SJSA1 (cell line): ENCODE results near the gene TADA2A. TPM values are rescaled to one million over a fixed set of nuclear protein-coding genes. Genes with fewer than 3 reads are reported as not detected.

Experiments used
- DNase-seq, 2 experiments: peaks; one replicate each; pipeline ENCODE4 v3.0.0-alpha.2; 2015 to 2020; ENCODE audit warnings: low spot score in 2 of 2, low read depth in 1 of 2
- H3K27ac ChIP-seq: fragments of 250-450 bp; sonication (Bioruptor Pico); 2 replicates; pipeline ENCODE4 v1.5.1; 2020; ENCODE audit warnings: mild to moderate bottlenecking, moderate library complexity
- H3K27me3 ChIP-seq: fragments of 250-450 bp; sonication (Bioruptor Pico); replicated peaks from 2 replicates; pipeline ENCODE4 v1.5.1; 2020; ENCODE audit warnings: mild to moderate bottlenecking, moderate library complexity
- H3K36me3 ChIP-seq: fragments of 250-450 bp; sonication (Bioruptor Pico); 2 replicates; pipeline ENCODE4 v1.5.1; 2020; ENCODE audit warnings: mild to moderate bottlenecking
- H3K4me1 ChIP-seq: fragments of 250-450 bp; sonication (Bioruptor Pico); replicated peaks from 2 replicates; pipeline ENCODE4 v1.6.1; 2021; ENCODE audit warnings: mild to moderate bottlenecking
- H3K4me3 ChIP-seq: fragments of 250-450 bp; sonication (Bioruptor Pico); 2 replicates; pipeline ENCODE4 v1.5.1; 2020; ENCODE audit warnings: mild to moderate bottlenecking
- H3K9me3 ChIP-seq: fragments of 250-450 bp; sonication (Bioruptor Pico); replicated peaks from 2 replicates; pipeline ENCODE4 v1.5.1; 2020; ENCODE audit warnings: mild to moderate bottlenecking
- total RNA-seq: library from RNA; depleted of rRNA; stranded (reverse); fragments of >200 nt; shearing (Covaris generic); gene quantifications from 2 replicates; pipeline ENCODE4 v1.2.3, GENCODE V29; 2014

TADA2A gene
- total RNA-seq, 1 experiment from 2014 or later: 20.1 TPM

DNA sequence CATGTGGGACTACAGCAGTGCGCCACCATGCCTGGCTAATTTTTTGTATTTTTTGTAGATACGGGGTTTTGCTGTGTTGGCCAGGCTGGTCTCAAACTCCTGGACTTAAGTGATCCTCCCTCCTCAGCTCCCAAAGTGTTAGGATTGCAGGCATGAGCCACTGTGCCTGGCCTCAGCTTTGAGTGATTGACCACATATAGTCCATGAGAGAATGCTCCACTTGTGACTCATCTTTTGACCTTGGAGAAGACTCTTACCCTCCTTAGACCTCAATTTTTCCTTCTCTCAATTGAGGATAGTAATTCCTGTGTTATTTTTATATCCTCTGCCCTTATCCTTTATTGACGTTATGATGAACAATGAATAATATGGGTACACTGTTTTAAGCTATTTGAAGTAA, 52.1 kb downstream of the TADA2A start:
- Histone ChIP-seq H3K36me3 (peaks cover 5% of the 10 kb centered on the region), H3K4me1 (peaks cover 4% of the 10 kb centered on the region), H3K27me3 (no peaks in the 10 kb centered on the region), H3K27ac (peak overlapping the region; percentile 26; the same call in 1 of the 2 replicates), H3K4me3 (no peak overlapping the region), H3K9me3 (no peaks in the 10 kb centered on the region)
- peak; percentile 64 to 68 for DNase-seq

DNA sequence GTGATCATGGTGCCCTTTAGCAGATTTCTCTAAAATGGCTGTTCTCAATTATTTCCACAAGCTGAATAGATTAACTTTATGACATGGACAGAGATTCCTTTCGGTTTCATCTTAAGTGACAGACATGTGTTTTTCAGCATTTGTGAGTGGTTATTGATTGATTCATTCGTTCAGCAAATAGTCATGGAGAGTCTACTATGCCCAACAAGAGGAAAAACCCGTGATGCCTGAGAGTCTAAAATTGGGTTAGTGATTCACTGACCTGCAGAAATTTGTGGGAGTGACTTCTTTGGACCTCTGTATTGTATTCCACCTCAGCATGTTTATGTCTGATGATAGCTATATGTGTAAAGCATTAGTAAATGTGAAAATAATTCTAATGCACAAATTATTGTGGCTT, 55.0 kb downstream of the TADA2A start:
- Histone ChIP-seq H3K4me1 (peaks cover 4% of the 10 kb centered on the region), H3K27ac (no peak overlapping the region), H3K36me3 (peaks cover 20% of the 10 kb centered on the region), H3K27me3 (no peaks in the 10 kb centered on the region), H3K9me3 (no peaks in the 10 kb centered on the region), H3K4me3 (no peak overlapping the region)
- DNase-seq: no peak

DNA sequence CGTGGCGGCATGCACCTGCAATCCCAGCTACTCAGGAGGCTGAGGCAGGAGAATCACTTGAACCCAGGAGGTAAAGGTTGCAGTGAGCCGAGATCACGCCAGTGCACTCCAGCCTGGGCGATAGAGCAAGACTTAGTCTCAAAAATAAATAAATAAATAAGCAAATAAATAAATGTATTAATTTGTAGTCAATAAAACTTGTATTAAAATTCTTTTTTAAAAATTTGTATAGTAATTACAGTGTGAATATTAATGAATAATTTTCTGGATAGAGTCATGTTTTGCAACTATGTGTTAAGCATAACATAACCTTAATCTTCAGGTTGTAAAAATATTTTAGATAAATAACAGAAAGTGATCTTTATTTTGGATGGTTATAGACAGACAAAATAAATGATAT, 55.8 kb downstream of the TADA2A start:
- DNase-seq: no peak
- Histone ChIP-seq H3K9me3 (no peaks in the 10 kb centered on the region), H3K36me3 (peaks cover 25% of the 10 kb centered on the region), H3K4me3 (no peak overlapping the region), H3K4me1 (peaks cover 4% of the 10 kb centered on the region), H3K27me3 (no peaks in the 10 kb centered on the region), H3K27ac (no peak overlapping the region)

DNA sequence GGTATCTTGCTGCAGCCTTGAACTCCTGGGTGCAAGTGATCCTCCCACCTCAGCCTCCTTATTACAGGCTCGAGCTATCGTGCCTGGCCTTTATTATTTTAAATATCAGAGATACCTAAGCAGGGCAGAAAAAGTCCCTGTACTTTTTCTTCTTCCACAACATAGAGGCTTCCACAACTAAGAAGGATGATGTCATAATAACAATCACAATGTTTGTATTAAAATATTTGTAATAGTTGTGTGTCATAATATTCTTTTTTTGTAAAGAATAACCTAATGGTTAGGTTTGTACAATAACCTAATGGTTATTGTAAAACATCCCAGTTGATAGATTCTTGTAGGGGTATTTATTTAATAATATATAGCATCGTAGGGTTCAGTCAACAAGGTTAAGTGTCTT, 56.4 kb downstream of the TADA2A start:
- Histone ChIP-seq H3K27ac (no peak overlapping the region), H3K4me3 (no peak overlapping the region), H3K4me1 (peaks cover 4% of the 10 kb centered on the region), H3K9me3 (no peaks in the 10 kb centered on the region), H3K27me3 (no peaks in the 10 kb centered on the region), H3K36me3 (peaks cover 31% of the 10 kb centered on the region)
- no peak for DNase-seq

DNA sequence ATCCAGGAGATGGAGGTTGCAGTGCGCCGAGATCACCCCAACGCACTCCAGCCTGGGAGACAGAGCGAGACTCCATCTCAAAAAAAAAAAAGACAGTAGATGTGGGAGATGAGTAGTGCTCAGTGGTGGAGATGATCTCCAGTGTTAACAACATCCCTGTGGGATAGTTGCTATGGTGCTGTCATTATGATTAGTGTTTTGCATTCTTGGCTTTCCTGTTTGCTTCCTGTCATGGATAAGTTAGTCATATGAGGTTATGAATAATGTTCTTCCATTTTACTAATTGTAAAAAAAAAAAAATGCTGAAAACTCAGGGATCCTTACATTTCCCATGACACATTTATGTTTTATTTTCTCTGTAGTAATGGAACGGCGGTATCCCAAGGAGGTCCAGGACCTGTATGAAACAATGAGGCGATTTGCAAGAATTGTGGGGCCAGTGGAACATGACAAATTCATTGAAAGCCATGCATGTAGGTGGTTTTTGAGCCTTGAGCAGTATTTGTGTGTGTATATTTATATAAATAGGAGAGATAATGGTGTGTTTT, 58.5 kb downstream of the TADA2A start:
- H3K4me1 ChIP-seq: no peaks in the 10 kb centered on the region
- H3K27ac ChIP-seq: no peak overlapping the region
- no peak for DNase-seq
- H3K27me3 ChIP-seq: no peaks in the 10 kb centered on the region
- no peak overlapping the region for H3K4me3 ChIP-seq
- H3K9me3 ChIP-seq: no peaks in the 10 kb centered on the region
- peaks cover 39% of the 10 kb centered on the region for H3K36me3 ChIP-seq

DNA sequence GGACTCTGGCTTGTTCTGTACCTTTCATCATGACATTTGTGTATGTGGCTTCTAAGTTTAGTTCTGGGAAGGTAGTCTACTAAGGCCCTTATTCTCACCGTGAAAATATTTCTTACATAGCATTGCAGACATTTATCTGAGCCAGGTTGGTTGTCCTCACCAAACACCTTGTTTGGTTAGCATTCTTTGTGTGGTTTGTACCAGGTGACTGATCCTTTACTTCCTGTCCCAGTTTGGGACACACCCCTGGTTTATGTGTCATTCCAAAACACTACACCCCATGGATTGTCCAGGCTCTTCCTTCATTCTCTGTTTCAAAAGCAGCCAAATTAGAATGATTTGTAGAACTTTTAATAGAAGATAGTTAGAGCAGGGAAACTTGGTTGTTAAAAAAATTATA, 59.8 kb downstream of the TADA2A start:
- H3K9me3 ChIP-seq: no peaks in the 10 kb centered on the region
- DNase-seq: no peak
- H3K4me3 ChIP-seq: no peak overlapping the region
- peaks cover 48% of the 10 kb centered on the region for H3K36me3 ChIP-seq
- no peak overlapping the region for H3K27ac ChIP-seq
- H3K4me1 ChIP-seq: no peaks in the 10 kb centered on the region
- H3K27me3 ChIP-seq: no peaks in the 10 kb centered on the region

DNA sequence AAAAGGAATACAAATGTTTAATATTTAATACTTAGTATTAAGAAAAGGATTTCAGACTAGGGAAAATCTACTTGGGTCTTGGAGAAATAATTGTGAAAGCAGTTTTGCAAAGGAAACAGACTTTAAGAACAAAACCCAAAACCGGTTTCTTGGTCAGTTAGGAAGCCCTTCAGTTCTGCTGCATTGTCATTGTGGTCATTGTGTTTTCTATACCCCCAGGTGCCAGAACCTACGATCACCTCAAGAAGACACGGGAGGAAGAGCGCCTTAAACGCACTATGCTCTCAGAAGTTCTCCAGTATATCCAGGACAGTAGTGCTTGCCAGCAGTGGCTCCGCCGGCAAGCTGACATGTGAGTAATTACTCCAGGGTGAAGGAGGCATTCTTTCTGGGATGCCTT, 63.5 kb downstream of the TADA2A start:
- Histone ChIP-seq H3K27me3 (no peaks in the 10 kb centered on the region), H3K4me3 (no peak overlapping the region), H3K4me1 (no peaks in the 10 kb centered on the region), H3K9me3 (no peaks in the 10 kb centered on the region), H3K27ac (no peak overlapping the region), H3K36me3 (peaks cover 64% of the 10 kb centered on the region)
- no peak for DNase-seq

DNA sequence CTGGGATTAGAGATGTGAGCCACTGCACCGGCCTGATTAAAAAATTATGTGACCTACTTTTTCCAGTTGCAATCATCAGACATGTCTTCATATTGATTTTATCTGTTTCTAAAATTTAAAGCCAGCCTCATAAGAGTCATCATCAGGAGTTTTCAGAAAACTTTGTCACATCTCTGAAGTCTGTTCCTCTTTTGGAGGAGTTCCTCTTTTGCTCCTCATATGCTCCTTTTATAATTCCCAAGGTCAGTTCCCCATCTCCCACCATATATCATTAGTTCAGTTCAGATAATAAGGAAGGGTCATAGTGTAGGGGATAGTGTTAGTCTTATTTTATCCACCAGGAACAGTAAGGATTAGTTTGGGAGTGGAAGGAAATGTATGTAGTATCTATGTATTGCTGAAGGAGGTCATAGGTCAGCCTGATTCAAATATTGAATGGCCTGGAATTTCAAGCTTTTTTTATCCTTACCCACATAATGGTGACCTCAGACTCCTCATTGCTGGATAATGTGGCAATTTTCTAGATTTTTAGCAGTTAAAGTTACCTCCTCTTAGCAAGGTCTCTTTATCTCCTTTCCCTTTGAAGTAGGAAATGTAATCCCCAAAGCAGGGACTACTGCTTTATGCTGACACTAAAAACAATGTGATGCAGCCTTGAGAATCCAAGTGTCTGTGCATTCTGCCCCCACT, 69.2 kb downstream of the TADA2A start:
- peak overlapping the region; percentile 84 for H3K27ac ChIP-seq
- H3K4me1 ChIP-seq: peaks cover 17% of the 10 kb centered on the region
- peaks cover 69% of the 10 kb centered on the region for H3K36me3 ChIP-seq
- H3K9me3 ChIP-seq: no peaks in the 10 kb centered on the region
- DNase-seq: no peak
- H3K27me3 ChIP-seq: no peaks in the 10 kb centered on the region
- H3K4me3 ChIP-seq: no peak overlapping the region

DNA sequence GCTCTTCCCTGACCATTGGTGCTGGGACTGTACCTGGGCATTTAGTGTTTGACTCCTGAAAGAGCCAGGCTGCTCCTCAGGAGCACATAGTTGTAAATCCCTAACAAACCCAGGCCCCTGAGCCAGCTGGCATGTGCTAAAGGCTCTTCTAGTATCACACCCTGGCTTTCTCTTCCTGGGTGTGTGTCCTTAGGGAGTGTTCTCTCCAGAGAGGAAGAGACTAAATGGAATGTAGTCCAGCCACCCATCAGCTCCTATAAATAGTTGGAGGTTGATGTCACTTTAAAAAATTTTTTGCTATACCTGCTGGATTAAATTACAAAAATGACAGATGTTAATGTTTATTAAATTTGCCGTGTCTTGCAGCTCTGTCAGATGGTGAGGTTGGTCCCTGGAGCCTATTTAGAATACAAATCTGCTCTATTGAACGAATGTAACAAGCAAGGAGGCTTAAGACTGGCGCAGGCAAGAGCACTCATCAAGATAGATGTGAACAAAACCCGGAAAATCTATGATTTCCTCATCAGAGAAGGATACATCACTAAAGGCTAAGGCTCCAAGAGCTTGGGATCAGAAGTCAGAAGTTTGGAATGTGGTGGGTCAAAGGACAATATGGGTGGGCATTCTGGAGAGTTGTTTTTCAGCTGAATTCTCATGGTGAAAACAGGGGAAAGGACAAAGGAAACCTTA, 69.9 kb downstream of the TADA2A start:
- DNase-seq: peak in 1 of 2 experiments; percentile 38
- H3K27me3 ChIP-seq: no peaks in the 10 kb centered on the region
- H3K4me3 ChIP-seq: no peak overlapping the region
- peak overlapping the region; percentile 84 for H3K27ac ChIP-seq
- H3K4me1 ChIP-seq: peaks cover 17% of the 10 kb centered on the region
- H3K9me3 ChIP-seq: no peaks in the 10 kb centered on the region
- H3K36me3 ChIP-seq: peaks cover 65% of the 10 kb centered on the region

DNA sequence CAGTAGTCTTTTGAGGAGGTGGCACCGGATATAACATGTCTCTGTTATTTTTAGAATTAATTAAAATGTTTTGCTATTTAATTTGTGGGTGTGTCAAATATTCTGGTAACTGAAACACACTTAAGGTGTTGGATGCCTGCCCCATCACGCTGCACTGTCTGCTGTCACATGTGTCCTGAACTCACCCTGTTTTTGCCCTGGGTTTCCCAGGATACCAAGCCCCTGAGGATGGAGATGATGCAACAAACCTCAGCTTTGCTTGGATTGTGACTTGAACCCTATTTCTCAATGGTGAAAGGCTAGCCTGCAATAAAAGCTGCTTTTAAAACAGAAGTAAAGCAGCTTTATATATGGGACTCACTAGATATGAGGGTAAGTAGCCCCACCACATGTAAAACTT, 71.5 kb downstream of the TADA2A start:
- no peaks in the 10 kb centered on the region for H3K9me3 ChIP-seq
- H3K27me3 ChIP-seq: no peaks in the 10 kb centered on the region
- no peak overlapping the region for H3K27ac ChIP-seq
- H3K36me3 ChIP-seq: peaks cover 65% of the 10 kb centered on the region
- DNase-seq: no peak
- H3K4me1 ChIP-seq: peaks cover 21% of the 10 kb centered on the region
- H3K4me3 ChIP-seq: no peak overlapping the region

DNA sequence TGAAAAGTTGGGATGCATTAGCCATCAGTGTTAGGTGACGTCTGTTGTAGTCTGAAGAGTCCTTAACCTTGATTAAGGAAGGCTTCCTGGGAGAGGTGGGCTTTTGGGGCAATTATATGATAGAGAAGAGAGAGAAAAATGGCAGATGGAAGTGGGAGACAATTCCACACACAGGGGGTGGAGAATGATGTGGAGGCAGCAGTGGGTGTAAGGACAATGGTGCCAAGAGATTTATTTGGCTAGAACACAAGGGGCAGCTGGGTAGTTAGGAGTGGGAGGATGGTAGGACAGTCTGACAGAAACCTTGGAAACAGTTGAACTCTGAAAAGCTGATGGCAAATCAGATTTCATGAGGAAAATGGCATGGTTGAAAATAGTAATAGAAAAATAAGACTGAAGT, 72.3 kb downstream of the TADA2A start:
- Histone ChIP-seq H3K9me3 (no peaks in the 10 kb centered on the region), H3K27ac (no peak overlapping the region), H3K27me3 (no peaks in the 10 kb centered on the region), H3K4me1 (peaks cover 27% of the 10 kb centered on the region), H3K4me3 (no peak overlapping the region), H3K36me3 (peaks cover 56% of the 10 kb centered on the region)
- no peak for DNase-seq

DNA sequence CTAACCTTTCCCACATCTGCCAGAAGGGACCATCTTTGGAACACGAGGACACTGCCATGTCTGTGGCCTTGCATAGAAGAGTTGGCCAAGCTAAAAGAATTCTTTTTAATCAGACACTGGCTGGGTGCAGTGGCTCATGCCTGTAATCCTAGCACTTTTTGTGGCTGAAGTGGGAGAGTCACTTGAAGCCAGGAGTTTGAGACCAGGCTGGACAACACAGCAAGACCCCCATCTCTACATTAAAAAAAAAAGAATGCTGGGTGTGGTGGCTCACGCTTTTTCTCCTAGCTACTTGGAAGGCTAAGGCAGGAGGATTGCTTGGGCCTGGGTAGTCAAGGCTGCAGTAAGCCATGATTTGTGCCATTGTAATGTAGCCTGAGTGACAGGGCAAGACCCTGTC, 73.7 kb downstream of the TADA2A start:
- Histone ChIP-seq H3K27me3 (no peaks in the 10 kb centered on the region), H3K4me3 (no peak overlapping the region), H3K36me3 (peaks cover 44% of the 10 kb centered on the region), H3K27ac (no peak overlapping the region), H3K4me1 (peaks cover 27% of the 10 kb centered on the region), H3K9me3 (no peaks in the 10 kb centered on the region)
- no peak for DNase-seq

DNA sequence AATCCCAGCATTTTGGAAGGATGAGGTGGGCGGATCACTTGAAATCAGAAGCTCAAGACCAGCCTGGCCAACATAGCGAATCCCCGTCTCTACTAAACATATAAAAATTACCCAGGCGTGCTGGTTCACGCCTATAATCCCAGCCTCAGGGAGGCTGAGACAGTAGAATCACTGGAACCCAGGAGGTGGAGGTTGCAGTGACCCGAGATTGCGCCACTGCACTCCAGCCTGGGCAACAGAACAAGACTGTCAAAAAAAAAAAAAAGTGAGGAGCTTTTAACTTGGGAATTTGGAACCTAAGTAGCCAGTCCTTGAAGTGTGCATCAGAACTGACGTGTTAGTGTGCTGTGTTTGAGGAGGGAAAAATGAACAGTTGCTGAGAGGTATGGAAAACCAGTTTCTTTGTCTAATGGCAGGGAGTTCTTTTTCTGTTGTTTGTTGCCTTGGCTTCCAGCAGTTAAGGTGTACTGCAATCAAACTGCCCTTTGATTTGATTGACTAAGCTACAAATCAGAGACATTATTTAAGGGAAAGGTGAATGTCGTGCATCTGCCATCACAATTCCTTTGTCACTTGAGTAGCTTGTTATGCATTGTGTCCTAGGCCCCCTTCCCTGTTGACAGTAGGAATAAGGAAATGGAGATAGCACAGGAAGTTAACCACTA, 74.4 kb downstream of the TADA2A start:
- Histone ChIP-seq H3K36me3 (peaks cover 37% of the 10 kb centered on the region), H3K4me3 (no peak overlapping the region), H3K27ac (no peak overlapping the region), H3K27me3 (no peaks in the 10 kb centered on the region), H3K4me1 (peaks cover 21% of the 10 kb centered on the region), H3K9me3 (no peaks in the 10 kb centered on the region)
- no peak for DNase-seq
